WERI-Rb-1 (cell line): ENCODE measurements around the gene BCS1L.

ENCODE experiments used
- DNase-seq: peaks from one replicate; pipeline ENCODE4 v3.0.0-alpha.2; 2020
- H3K27ac ChIP-seq: fragments of 250-450 bp; sonication (Bioruptor Pico); 2 replicates; pipeline ENCODE4 v1.5.1; 2020; ENCODE audit warnings: mild to moderate bottlenecking, moderate library complexity
- H3K27me3 ChIP-seq: fragments of 250-450 bp; sonication (Bioruptor Pico); 2 replicates; pipeline ENCODE4 v1.5.1; 2021; ENCODE audit warnings: mild to moderate bottlenecking, low read depth, moderate library complexity; ENCODE audit not compliant: insufficient read depth, severe bottlenecking
- H3K36me3 ChIP-seq: fragments of 250-450 bp; sonication (Bioruptor Pico); 2 replicates; pipeline ENCODE4 v1.5.1; 2020; ENCODE audit warnings: mild to moderate bottlenecking, moderate library complexity
- H3K4me3 ChIP-seq: 2 replicates; pipeline ENCODE4 v1.5.1; 2011; ENCODE audit warnings: low read depth, mild to moderate bottlenecking, control low read depth, low read length
- H3K9me3 ChIP-seq: fragments of 250-450 bp; sonication (Bioruptor Pico); 2 replicates; pipeline ENCODE4 v1.5.1; 2021; ENCODE audit warnings: mild to moderate bottlenecking, moderate library complexity; ENCODE audit not compliant: severe bottlenecking
- CTCF ChIP-seq: IDR thresholded peaks from 2 replicates; pipeline ENCODE4 v1.5.1; 2011; ENCODE audit warnings: low read depth, mild to moderate bottlenecking, control low read depth, inconsistent platforms, low read length

BCS1L gene

GRCh38 chr2:218648088-218648786 is 11.2 kb upstream of the BCS1L start:
- Histone ChIP-seq H3K9me3 (no peaks in the 10 kb centered on the region), H3K36me3 (peaks cover 95% of the 10 kb centered on the region), H3K4me3 (no peak overlapping the region), H3K27me3 (no peaks in the 10 kb centered on the region), H3K27ac (no peak overlapping the region)
- peak; percentile 89 for TF ChIP-seq CTCF
- DNase-seq: peak; percentile 57

DNA sequence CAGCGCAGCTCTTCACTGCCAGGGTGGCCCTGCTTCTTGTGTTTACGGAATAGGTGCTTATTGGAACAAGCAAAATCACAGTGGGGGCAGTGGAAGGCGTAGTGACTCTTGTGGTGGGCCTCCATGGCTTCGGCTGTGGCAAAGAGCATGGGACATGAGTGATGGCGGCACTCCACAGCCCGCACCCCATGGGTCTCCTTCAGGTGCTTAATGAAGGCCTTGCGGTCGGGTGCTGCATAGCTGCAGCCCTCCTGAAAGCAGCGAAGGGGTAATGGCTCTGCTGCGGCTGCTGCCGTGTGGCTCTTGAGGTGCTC is 10.7 kb upstream of the BCS1L start:
- TF ChIP-seq CTCF: no peak
- H3K4me3 ChIP-seq: no peak overlapping the region
- no peaks in the 10 kb centered on the region for H3K27me3 ChIP-seq
- peaks cover 96% of the 10 kb centered on the region for H3K36me3 ChIP-seq
- no peak for DNase-seq
- H3K9me3 ChIP-seq: no peaks in the 10 kb centered on the region
- no peak overlapping the region for H3K27ac ChIP-seq

GRCh38 chr2:218655751-218656150 is 3.7 kb upstream of the BCS1L start:
- peaks cover 85% of the 10 kb centered on the region for H3K36me3 ChIP-seq
- TF ChIP-seq CTCF: no peak

GRCh38 chr2:218658671-218659257 is 719 bp upstream of the BCS1L start:
- Histone ChIP-seq H3K36me3 (peaks cover 77% of the 10 kb centered on the region), H3K27ac (peak overlapping the region; percentile 96), H3K27me3 (no peaks in the 10 kb centered on the region), H3K9me3 (no peaks in the 10 kb centered on the region), H3K4me3 (peak overlapping the region; percentile 98)
- TF ChIP-seq CTCF: peak; percentile 69
- DNase-seq: peak; percentile 75

More at GRCh38 chr2:218655751-218656150, 3.7 kb upstream of the BCS1L start:
- H3K4me3 ChIP-seq: no peak overlapping the region
- H3K27me3 ChIP-seq: no peaks in the 10 kb centered on the region
- H3K9me3 ChIP-seq: no peaks in the 10 kb centered on the region
- no peak for DNase-seq
- no peak overlapping the region for H3K27ac ChIP-seq

GRCh38 chr2:218659988-218660358 is 490 bp downstream of the BCS1L start:
- peak overlapping the region; percentile 98 for H3K4me3 ChIP-seq
- no peaks in the 10 kb centered on the region for H3K27me3 ChIP-seq
- TF ChIP-seq CTCF: no peak
- H3K27ac ChIP-seq: peak overlapping the region; percentile 96
- no peaks in the 10 kb centered on the region for H3K9me3 ChIP-seq
- DNase-seq: no peak
- H3K36me3 ChIP-seq: peaks cover 77% of the 10 kb centered on the region

DNA sequence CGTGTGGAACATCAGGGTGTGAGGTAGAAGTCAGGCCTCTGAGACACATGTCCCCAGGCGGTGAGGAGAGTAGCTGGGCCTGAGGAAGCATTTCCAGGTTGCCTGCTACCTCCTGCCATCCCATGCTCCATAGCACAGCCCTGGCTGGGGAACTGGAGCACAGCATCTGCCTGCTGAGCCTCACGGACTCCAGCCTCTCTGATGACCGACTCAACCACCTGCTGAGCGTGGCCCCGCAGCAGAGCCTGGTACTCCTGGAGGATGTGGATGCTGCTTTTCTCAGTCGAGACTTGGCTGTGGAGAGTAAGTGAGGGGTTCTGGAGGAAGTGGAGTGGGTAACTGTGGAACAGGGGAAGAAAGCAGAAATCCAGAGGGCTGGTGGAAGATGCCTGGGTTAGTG is 2.9 kb downstream of the BCS1L start:
- peaks cover 69% of the 10 kb centered on the region for H3K36me3 ChIP-seq
- no peaks in the 10 kb centered on the region for H3K9me3 ChIP-seq
- TF ChIP-seq CTCF: no peak
- no peak overlapping the region for H3K27ac ChIP-seq
- H3K27me3 ChIP-seq: no peaks in the 10 kb centered on the region
- no peak for DNase-seq
- no peak overlapping the region for H3K4me3 ChIP-seq
